ENCODE data around the gene PDLIM3.

- TF ChIP-seq, protein P1, sequence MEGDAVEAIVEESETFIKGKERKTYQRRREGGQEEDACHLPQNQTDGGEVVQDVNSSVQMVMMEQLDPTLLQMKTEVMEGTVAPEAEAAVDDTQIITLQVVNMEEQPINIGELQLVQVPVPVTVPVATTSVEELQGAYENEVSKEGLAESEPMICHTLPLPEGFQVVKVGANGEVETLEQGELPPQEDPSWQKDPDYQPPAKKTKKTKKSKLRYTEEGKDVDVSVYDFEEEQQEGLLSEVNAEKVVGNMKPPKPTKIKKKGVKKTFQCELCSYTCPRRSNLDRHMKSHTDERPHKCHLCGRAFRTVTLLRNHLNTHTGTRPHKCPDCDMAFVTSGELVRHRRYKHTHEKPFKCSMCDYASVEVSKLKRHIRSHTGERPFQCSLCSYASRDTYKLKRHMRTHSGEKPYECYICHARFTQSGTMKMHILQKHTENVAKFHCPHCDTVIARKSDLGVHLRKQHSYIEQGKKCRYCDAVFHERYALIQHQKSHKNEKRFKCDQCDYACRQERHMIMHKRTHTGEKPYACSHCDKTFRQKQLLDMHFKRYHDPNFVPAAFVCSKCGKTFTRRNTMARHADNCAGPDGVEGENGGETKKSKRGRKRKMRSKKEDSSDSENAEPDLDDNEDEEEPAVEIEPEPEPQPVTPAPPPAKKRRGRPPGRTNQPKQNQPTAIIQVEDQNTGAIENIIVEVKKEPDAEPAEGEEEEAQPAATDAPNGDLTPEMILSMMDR (IDR thresholded peaks at IDR 0.05; ENCODE audit: low read length): peak; percentile 49
- no peak for TF ChIP-seq EZH2 (optimal IDR thresholded peaks at IDR 0.05; ENCODE audit: low read depth, low read length)
These were observed 63.8 kb downstream of the PDLIM3 start, which contains the start of gene CCDC110 for GRCh38 chr4:185471235-185472102.

Data from MM.1S (cell line).